Measurements from ENCODE around the gene CXCR3.
"Not testable (repeated sequence)": the region's sequence is repeated elsewhere in the genome, so short reads cannot be mapped to it uniquely, and the experiment has no call there.

CXCR3 gene

DNA sequence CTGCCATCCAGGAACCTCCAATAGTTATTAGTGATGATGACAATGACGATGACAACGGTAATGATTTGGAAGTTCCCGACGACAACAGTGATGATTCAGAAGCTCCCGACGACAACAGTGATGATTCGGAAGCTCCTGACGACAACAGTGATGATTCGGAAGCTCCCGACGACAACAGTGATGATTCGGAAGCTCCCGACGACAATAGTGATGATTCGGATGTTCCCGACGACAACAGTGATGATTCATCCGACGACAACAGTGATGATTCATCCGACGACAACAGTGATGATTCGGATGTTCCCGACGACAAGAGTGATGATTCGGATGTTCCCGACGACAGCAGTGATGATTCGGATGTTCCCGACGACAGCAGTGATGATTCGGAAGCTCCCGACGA, 14.7 kb downstream of the CXCR3 start:
- Histone ChIP-seq H3K4me3 (ENCODE audit: low read depth, low read length) (no peak overlapping the region), H3K36me3 (ENCODE audit: control insufficient read depth in 2 of 2, insufficient read depth in 1 of 2, low read length in 2 of 2) (peaks cover 0 to 32% of the 10 kb centered on the region in 2 experiments; a peak in 2 of 3 replicates), H3K4me1 (ENCODE audit: control insufficient read depth, insufficient read depth, low read length) (no peaks in the 10 kb centered on the region), H3K9me3 (ENCODE audit: control insufficient read depth, insufficient read depth, low read depth, low read length) (no peaks in the 10 kb centered on the region; the same call in 1 of the 2 replicates), H3K27ac (ENCODE audit: extremely low read depth, low read depth, low read length) (no peak overlapping the region)
- POLR2A ChIA-PET: interaction anchor here (0.6 to 0.7 kb wide), 2 partner anchors 18 to 195 kb away, joined by 3 to 4 read pairs; no protein-coding TSS in a partner anchor
- CTCF ChIA-PET: interaction anchor here (0.7 kb wide), 1 partner anchor 435 kb away, joined by 3 read pairs; no protein-coding TSS in a partner anchor
- no peak for TF ChIP-seq ZNF184 (tag by site-specific recombination; IDR thresholded peaks at IDR 0.05)
- no peak for TF ChIP-seq ZNF560 (tag by site-specific recombination; IDR thresholded peaks at IDR 0.05; ENCODE audit: borderline replicate concordance)
- TF ChIP-seq ZNF624 (tag by site-specific recombination; IDR thresholded peaks at IDR 0.05): no peak
- no peak for TF ChIP-seq IKZF3 (tag by site-specific recombination; IDR thresholded peaks at IDR 0.05)
- no peak for TF ChIP-seq AEBP2 (tag by site-specific recombination; IDR thresholded peaks at IDR 0.05; ENCODE audit: borderline replicate concordance)
- TF ChIP-seq TCF7L2 (IDR thresholded peaks at IDR 0.05; ENCODE audit: borderline replicate concordance, low read depth, low read length): no peak
- no peak for TF ChIP-seq PATZ1 (tag by site-specific recombination; IDR thresholded peaks at IDR 0.05)
- no peak for TF ChIP-seq ZBTB21 (tag by site-specific recombination; IDR thresholded peaks at IDR 0.05)

- POLR2A ChIA-PET: interaction anchor here (0.6 kb wide), 1 partner anchor 1890 kb away, joined by 3 read pairs; no protein-coding TSS in a partner anchor
- H3K9me3 ChIP-seq (ENCODE audit: control insufficient read depth, insufficient read depth, low read depth, low read length): no peaks in the 10 kb centered on the region; the same call in 1 of the 2 replicates
- no peak overlapping the region for H3K27ac ChIP-seq (ENCODE audit: extremely low read depth, low read depth, low read length)
- no peaks in the 10 kb centered on the region for H3K4me1 ChIP-seq (ENCODE audit: control insufficient read depth, insufficient read depth, low read length)
- CTCF ChIA-PET: interaction anchor here (0.7 to 1.1 kb wide), 2 partner anchors 9 to 225 kb away, joined by 3 to 4 read pairs; no protein-coding TSS in a partner anchor
- H3K36me3 ChIP-seq (ENCODE audit: control insufficient read depth in 2 of 2, insufficient read depth in 1 of 2, low read length in 2 of 2): peaks cover 0 to 17% of the 10 kb centered on the region in 2 experiments; a peak in 2 of 3 replicates
- H3K4me3 ChIP-seq (ENCODE audit: low read depth, low read length): no peak overlapping the region
- TF ChIP-seq ZNF626 (tag by site-specific recombination; IDR thresholded peaks at IDR 0.05) (no peak), GLIS2 (tag by site-specific recombination; IDR thresholded peaks at IDR 0.05) (no peak), ZNF785 (tag by site-specific recombination; IDR thresholded peaks at IDR 0.05) (no peak), HOXD13 (CRISPR knock-in tag; IDR thresholded peaks at IDR 0.05; ENCODE audit: borderline replicate concordance) (no peak), ZNF776 (tag by site-specific recombination; IDR thresholded peaks at IDR 0.05; ENCODE audit: borderline replicate concordance) (no peak), SP7 (tag by site-specific recombination; IDR thresholded peaks at IDR 0.05) (no peak), ZNF302 (tag by site-specific recombination; IDR thresholded peaks at IDR 0.05; ENCODE audit: low read depth) (no peak), ZNF701 (tag by site-specific recombination; IDR thresholded peaks at IDR 0.05) (no peak)
- TF ChIP-seq, protein P1, sequence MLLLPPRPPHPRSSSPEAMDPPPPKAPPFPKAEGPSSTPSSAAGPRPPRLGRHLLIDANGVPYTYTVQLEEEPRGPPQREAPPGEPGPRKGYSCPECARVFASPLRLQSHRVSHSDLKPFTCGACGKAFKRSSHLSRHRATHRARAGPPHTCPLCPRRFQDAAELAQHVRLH (tag by site-specific recombination; IDR thresholded peaks at IDR 0.05): no peak
These were observed 18.3 kb downstream of the CXCR3 start for GRCh38 chrX:71599965-71600364.

- H3K9me3 ChIP-seq (ENCODE audit: control insufficient read depth, insufficient read depth, low read depth, low read length); H3K27ac ChIP-seq (ENCODE audit: extremely low read depth, low read depth, low read length); H3K4me3 ChIP-seq (ENCODE audit: low read depth, low read length); H3K36me3 ChIP-seq (ENCODE audit: control insufficient read depth in 2 of 2, insufficient read depth in 1 of 2, low read length in 2 of 2); POLR2A ChIA-PET; CTCF ChIA-PET; H3K4me1 ChIP-seq (ENCODE audit: control insufficient read depth, insufficient read depth, low read length): not testable (repeated sequence)
These were observed 25.1 kb downstream of the CXCR3 start for GRCh38 chrX:71593210-71593609.
